D721Med (cell line): ENCODE data around the gene UNC45B.
"Not testable (repeated sequence)": the region's sequence is repeated elsewhere in the genome, so short reads cannot be mapped to it uniquely, and the experiment has no call there.

Source experiments
- DNase-seq: peaks from one replicate; pipeline ENCODE4 v3.0.0; 2011; ENCODE audit warnings: low spot score; ENCODE audit not compliant: insufficient read length
- FAIRE-seq: peaks from 2 replicates; lab custom pipeline; 2011; peaks lifted over from hg19 to GRCh38; lab: Jason Lieb, UNC
- CTCF ChIP-seq: IDR thresholded peaks from 2 replicates; pipeline ENCODE4 v1.5.1; 2012; ENCODE audit warnings: mild to moderate bottlenecking, control low read depth; ENCODE audit not compliant: insufficient read depth; ENCODE audit errors: missing control alignments

Gene UNC45B

GRCh38 chr17:35222452-35222851 lies 74.8 kb downstream of the UNC45B start:
- no peak for TF ChIP-seq CTCF
- FAIRE-seq (no peak), DNase-seq (no peak)

GRCh38 chr17:35224436-35224835 lies 76.8 kb downstream of the UNC45B start:
- no peak for TF ChIP-seq CTCF
- DNase-seq, result no peak
- no peak for FAIRE-seq

GRCh38 chr17:35227546-35227945 lies 79.9 kb downstream of the UNC45B start:
- no peak for TF ChIP-seq CTCF
- DNase-seq (no peak), FAIRE-seq (no peak)

- FAIRE-seq (no peak), DNase-seq (no peak)
- TF ChIP-seq CTCF, result no peak
Measured at GRCh38 chr17:35229638-35230037, 82.0 kb downstream of the UNC45B start.

GRCh38 chr17:35234315-35234714 lies 86.7 kb downstream of the UNC45B start:
- not testable (repeated sequence) for FAIRE-seq, DNase-seq

GRCh38 chr17:35235289-35235688 lies 87.7 kb downstream of the UNC45B start:
- FAIRE-seq (no peak), DNase-seq (no peak)
- TF ChIP-seq CTCF, result no peak

- TF ChIP-seq CTCF, result no peak
- no peak for DNase-seq
- FAIRE-seq, result no peak
Measured at GRCh38 chr17:35235917-35236316, 88.3 kb downstream of the UNC45B start.

GRCh38 chr17:35236821-35237220 lies 89.2 kb downstream of the UNC45B start:
- no peak for DNase-seq
- TF ChIP-seq CTCF, result no peak
- FAIRE-seq, result no peak
